ENCODE results near the gene SCAMP1.

- TF ChIP-seq CREB1 (IDR thresholded peaks at IDR 0.05) (no peak), SP2 (IDR thresholded peaks at IDR 0.05; ENCODE audit: low read length) (no peak), SP1 (IDR thresholded peaks at IDR 0.05; ENCODE audit: low read depth, low read length) (no peak), MAX (IDR thresholded peaks at IDR 0.05) (no peak)
These were observed 87.5 kb downstream of the SCAMP1 start for GRCh38 chr5:78447775-78448424.
